ENCODE data around the gene OR5M10.

OR5M10 gene

DNA sequence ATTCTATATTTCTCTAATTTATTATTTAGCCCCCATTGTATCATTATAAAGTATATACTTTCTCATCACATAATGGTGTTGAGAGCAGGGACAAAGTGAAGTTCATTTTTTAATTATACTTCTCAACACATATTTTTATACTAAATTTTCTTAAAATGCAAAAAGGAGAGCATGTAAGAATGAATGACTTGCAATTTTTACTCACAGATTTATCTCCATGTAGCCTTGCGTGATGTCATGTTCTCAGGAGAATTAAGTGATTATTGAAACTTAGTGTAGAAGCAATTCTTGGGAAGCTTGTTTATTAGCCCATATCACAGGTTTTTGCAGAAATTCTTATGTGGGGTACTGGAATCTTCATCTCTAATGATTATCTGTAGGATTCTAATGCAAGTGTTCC is 33.8 kb downstream of the OR5M10 start:
- no peak for FAIRE-seq

DNA sequence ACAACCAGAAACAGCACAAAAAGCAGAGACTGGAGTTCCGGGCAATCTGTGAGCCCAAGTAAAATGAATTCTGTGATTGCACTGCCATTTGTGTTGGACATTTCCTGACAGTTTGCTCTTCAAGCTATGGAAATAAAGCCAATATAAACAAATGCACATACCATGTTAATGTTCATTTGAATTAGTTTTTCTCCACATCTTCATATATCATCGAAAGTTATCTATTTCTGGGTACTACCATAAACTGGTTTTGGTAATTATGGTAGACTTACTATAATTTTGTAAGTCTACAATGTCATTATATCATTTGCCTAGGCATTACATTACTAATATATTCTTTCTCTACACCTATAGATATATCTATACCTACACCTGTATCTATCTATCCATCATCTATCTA is 34.4 kb downstream of the OR5M10 start, which contains the start of gene OR5M11:
Gene OR5M11 (minus strand): TSS at position 101 of the 400 bp plus-strand sequence. CDS start 0 bp downstream, at position 101.
- DNase-seq (ENCODE audit: insufficient read length, low spot score) (no peak), FAIRE-seq (no peak)
- TF ChIP-seq, protein P1, sequence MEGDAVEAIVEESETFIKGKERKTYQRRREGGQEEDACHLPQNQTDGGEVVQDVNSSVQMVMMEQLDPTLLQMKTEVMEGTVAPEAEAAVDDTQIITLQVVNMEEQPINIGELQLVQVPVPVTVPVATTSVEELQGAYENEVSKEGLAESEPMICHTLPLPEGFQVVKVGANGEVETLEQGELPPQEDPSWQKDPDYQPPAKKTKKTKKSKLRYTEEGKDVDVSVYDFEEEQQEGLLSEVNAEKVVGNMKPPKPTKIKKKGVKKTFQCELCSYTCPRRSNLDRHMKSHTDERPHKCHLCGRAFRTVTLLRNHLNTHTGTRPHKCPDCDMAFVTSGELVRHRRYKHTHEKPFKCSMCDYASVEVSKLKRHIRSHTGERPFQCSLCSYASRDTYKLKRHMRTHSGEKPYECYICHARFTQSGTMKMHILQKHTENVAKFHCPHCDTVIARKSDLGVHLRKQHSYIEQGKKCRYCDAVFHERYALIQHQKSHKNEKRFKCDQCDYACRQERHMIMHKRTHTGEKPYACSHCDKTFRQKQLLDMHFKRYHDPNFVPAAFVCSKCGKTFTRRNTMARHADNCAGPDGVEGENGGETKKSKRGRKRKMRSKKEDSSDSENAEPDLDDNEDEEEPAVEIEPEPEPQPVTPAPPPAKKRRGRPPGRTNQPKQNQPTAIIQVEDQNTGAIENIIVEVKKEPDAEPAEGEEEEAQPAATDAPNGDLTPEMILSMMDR (IDR thresholded peaks at IDR 0.05; ENCODE audit: insufficient read depth, missing control alignments) = no peak

More for the DNA sequence above, 33.8 kb downstream of the OR5M10 start:
- TF ChIP-seq, protein P1 (IDR thresholded peaks at IDR 0.05; ENCODE audit: insufficient read depth, missing control alignments) = no peak
- no peak for DNase-seq (ENCODE audit: insufficient read length, low spot score)

DNA sequence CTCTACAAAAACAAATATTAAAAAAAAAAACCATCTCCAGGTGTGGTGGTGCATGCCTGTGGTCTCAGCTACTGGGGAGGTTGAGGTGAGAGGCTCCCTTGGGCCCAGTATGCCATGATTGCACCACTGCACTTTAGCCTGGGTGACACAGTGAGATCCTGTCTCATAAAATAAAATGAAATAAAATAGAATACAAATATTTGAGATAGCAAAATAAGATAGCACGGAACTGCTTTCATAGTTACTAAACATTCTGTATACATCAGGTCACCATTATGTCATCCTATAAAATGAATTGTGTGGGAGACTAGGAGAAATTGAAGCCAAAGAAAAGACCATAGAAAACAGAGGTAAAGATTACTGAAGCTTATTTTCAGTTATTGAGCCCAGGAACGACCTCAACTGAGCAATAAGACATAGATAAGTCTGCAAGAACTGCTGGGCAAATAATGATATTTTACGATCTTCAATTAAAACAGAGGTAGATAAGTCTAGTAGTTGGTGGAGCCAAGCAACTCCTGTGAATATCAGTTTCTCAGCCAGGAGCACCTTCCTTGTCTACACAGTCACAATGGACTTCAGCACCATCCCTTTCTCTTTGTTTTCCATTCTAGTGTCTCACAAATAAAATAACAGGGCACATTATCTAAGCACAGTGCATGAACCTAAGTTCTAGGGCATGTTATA is 44.3 kb downstream of the OR5M10 start:
- FAIRE-seq (no peak), DNase-seq (ENCODE audit: insufficient read length, low spot score) (no peak)
- TF ChIP-seq, protein P1 (IDR thresholded peaks at IDR 0.05; ENCODE audit: insufficient read depth, missing control alignments) = no peak

DNA sequence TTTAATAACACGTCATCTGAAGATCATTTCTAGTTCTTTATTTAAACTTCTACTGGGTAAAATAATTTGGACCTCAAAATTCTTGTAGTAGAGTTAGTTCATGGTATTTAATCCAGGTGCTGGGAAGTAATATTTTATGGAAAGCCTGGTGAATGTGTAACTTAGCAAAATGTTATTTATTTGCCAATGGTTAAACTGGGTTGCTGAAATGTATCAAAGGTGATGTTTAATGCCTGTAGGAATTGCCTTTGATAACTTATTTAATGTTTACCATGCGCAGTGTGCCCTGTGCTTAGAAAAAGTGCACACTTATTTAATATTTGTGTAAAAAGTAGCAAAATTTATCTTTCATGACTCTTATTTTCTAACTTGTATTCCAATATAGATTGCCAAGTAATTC is 45.7 kb downstream of the OR5M10 start:
- no peak for DNase-seq (ENCODE audit: insufficient read length, low spot score)
- no peak for FAIRE-seq
- TF ChIP-seq, protein P1 (IDR thresholded peaks at IDR 0.05; ENCODE audit: insufficient read depth, missing control alignments) = no peak
